Upper lobe of left lung (tissue), 6 donors: ENCODE data around the gene SFT2D3. TPM values are rescaled to one million over a fixed set of nuclear protein-coding genes. Genes with fewer than 3 reads are reported as not detected.

Experiments used
- ATAC-seq, 2 donors: fragments of 200-7000 bp; cut with Tn5 transposase; one replicate each; pipeline ENCODE4 v1.9.1; 2022; ENCODE audit warnings: mild to moderate bottlenecking in 2 of 2, moderate library complexity in 2 of 2; ENCODE audit not compliant: low FRiP score in 2 of 2
- DNase-seq, 2 donors: peaks; one replicate each; pipeline ENCODE4 v3.0.0-alpha.2; 2019 to 2020
- H3K27ac ChIP-seq, 4 donors: fragments of 200-600 bp; sonication (generic); one replicate each; pipeline ENCODE4 v1.5.1; 2016 to 2019
- H3K27me3 ChIP-seq, 4 donors: fragments of 200-600 bp; sonication (generic); one replicate each; pipeline ENCODE4 v1.5.1; 2017 to 2019
- H3K36me3 ChIP-seq, 4 donors: fragments of 200-600 bp; sonication (generic); one replicate each; pipeline ENCODE4 v1.5.1; 2016 to 2019
- H3K4me1 ChIP-seq, 4 donors: fragments of 200-600 bp; sonication (generic); one replicate each; pipeline ENCODE4 v1.5.1; 2018 to 2019
- H3K4me3 ChIP-seq, 4 donors: fragments of 200-600 bp; sonication (generic); one replicate each; pipeline ENCODE4 v1.5.1; 2017 to 2019; ENCODE audit warnings: mild to moderate bottlenecking in 2 of 4, moderate library complexity in 1 of 4
- H3K9me3 ChIP-seq, 4 donors: fragments of 200-600 bp; sonication (generic); one replicate each; pipeline ENCODE4 v1.5.1; 2018 to 2019
- EP300 ChIP-seq, 4 donors: sonication (generic); formaldehyde crosslinking; IDR thresholded peaks; one replicate each; pipeline ENCODE4 v1.5.1; 2017; ENCODE audit warnings: antibody characterized with exemption in 4 of 4, control low read depth in 2 of 4
- POLR2A ChIP-seq, 4 donors: fragments of 450-650 bp; IDR thresholded peaks; one replicate each; pipeline ENCODE4 v1.5.1; 2016 to 2017; ENCODE audit warnings: antibody characterized with exemption in 4 of 4, mild to moderate bottlenecking in 2 of 4
- POLR2AphosphoS5 ChIP-seq, 2 donors: sonication (generic); formaldehyde crosslinking; IDR thresholded peaks; one replicate each; pipeline ENCODE4 v1.5.1; 2017; ENCODE audit warnings: antibody characterized with exemption in 2 of 2
- WGBS, 2 donors: methylation state at CpG; one replicate each; pipeline ENCODE4 v1.1.5; 2017 to 2018; 5-methylcytosine and 5-hydroxymethylcytosine counted together
- total RNA-seq, 6 donors: library from RNA; depleted of rRNA in 4 of 6; stranded (reverse); fragments of >200 nt in 4 of 6; gene quantifications; one replicate each; pipeline versions ENCODE4 v1.1.0 to v1.2.1, GENCODE V29; 2016 to 2021
- TF ChIP-seq, protein P1 (sequence below), 6 experiments: fragments of 450-650 bp in 4 of 6; fragments of 200-600 bp in 2 of 6; sonication (generic) in 2 of 6; IDR thresholded peaks; one replicate each; pipeline ENCODE4 v1.5.1; 2016 to 2019; ENCODE audit warnings: antibody characterized with exemption in 6 of 6
- donor health status: DM: no; HTN: no; CAD: no; lungs with moderate emphysema.
- donor health status: DM: no; HTN: yes; CAD: no; lungs with severe emphysema.

The SFT2D3 gene
- total RNA-seq, 6 donors from 2014 or later, result 6.4 to 13.1 (median 9.1) TPM

DNA sequence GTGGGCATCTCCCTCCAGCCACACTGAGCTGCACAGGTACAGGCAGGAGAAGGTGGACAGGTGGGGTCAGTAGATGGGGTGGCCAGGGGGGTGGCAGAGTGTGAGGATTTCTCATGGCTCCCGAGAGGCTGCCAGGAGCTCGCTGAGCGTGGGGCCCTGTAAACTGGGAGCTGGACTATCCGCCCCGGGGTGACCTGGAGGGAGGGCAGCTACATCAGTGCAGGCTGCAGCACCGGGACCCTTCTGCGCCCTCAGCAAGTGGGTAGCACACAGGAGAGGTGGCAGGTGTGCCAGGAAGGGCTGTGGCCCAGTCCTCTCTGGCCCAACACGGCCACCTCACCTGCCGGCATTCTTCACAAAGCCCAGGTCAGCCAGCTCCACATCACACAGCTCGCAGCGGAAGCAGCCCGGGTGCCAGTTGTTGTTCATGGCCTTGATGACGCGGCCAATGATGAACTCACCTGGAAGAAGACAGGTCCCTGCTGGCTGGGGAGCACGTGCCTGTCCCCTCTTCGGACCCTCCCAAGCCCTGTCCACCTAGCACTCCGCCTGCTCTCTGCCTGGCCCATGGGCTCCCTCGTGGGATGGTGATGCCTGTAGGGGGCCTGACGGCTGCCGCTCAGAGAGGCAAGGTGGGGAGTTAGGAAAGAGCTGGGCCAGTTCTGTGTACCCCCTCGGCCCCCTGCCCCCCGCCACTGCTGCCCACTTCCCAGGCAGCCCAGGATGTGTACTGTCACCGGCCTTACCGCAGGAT, 47.0 kb upstream of the SFT2D3 start:
- no peaks in the 10 kb centered on the region for H3K9me3 ChIP-seq
- DNase-seq (peak in 1 of 2 donors; percentile 64), ATAC-seq (no peak)
- TF ChIP-seq POLR2A (IDR thresholded peaks at IDR 0.05) (no peak), EP300 (IDR thresholded peaks at IDR 0.05) (no peak), POLR2AphosphoS5 (IDR thresholded peaks at IDR 0.05) (no peak)
- TF ChIP-seq, protein P1, sequence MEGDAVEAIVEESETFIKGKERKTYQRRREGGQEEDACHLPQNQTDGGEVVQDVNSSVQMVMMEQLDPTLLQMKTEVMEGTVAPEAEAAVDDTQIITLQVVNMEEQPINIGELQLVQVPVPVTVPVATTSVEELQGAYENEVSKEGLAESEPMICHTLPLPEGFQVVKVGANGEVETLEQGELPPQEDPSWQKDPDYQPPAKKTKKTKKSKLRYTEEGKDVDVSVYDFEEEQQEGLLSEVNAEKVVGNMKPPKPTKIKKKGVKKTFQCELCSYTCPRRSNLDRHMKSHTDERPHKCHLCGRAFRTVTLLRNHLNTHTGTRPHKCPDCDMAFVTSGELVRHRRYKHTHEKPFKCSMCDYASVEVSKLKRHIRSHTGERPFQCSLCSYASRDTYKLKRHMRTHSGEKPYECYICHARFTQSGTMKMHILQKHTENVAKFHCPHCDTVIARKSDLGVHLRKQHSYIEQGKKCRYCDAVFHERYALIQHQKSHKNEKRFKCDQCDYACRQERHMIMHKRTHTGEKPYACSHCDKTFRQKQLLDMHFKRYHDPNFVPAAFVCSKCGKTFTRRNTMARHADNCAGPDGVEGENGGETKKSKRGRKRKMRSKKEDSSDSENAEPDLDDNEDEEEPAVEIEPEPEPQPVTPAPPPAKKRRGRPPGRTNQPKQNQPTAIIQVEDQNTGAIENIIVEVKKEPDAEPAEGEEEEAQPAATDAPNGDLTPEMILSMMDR (IDR thresholded peaks at IDR 0.05), result no peak
- 90 to 95% methylated on average over 12 to 19 of the region's 24 CpGs for WGBS, 2 donors
- H3K27me3 ChIP-seq, result no peaks in the 10 kb centered on the region
- H3K27ac ChIP-seq, result peak overlapping the region; percentile 25 to 96 (median 80)
- peaks cover 38 to 61% (median 55%) of the 10 kb centered on the region in 4 donors for H3K4me1 ChIP-seq
- H3K36me3 ChIP-seq, result peaks cover 0 to 69% (median 14%) of the 10 kb centered on the region in 4 donors
- H3K4me3 ChIP-seq, result no peak overlapping the region

- ATAC-seq (no peak), DNase-seq (peak in 1 of 2 donors; percentile 49)
- peak overlapping the region; percentile 25 to 96 (median 80) for H3K27ac ChIP-seq
- H3K4me3 ChIP-seq, result no peak overlapping the region
- H3K9me3 ChIP-seq, result no peaks in the 10 kb centered on the region
- H3K36me3 ChIP-seq, result peaks cover 0 to 69% (median 14%) of the 10 kb centered on the region in 4 donors
- H3K27me3 ChIP-seq, result no peaks in the 10 kb centered on the region
- 87 to 91% methylated on average over 7 to 8 of the region's 8 CpGs for WGBS, 2 donors
- TF ChIP-seq, protein P1 (IDR thresholded peaks at IDR 0.05), result no peak
- no peak for TF ChIP-seq EP300 (IDR thresholded peaks at IDR 0.05)
- no peak for TF ChIP-seq POLR2A (IDR thresholded peaks at IDR 0.05)
- TF ChIP-seq POLR2AphosphoS5 (IDR thresholded peaks at IDR 0.05), result no peak
- H3K4me1 ChIP-seq, result peaks cover 33 to 58% (median 53%) of the 10 kb centered on the region in 4 donors
Measured at GRCh38 chr2:127654838-127655175, 46.5 kb upstream of the SFT2D3 start.

GRCh38 chr2:127655209-127656073, 45.9 kb upstream of the SFT2D3 start:
- Histone ChIP-seq H3K36me3 (peaks cover 0 to 70% (median 14%) of the 10 kb centered on the region in 4 donors), H3K4me1 (peaks cover 36 to 57% (median 52%) of the 10 kb centered on the region in 4 donors), H3K27ac (peak overlapping the region; percentile 25 to 96 (median 80)), H3K4me3 (no peak overlapping the region), H3K27me3 (no peaks in the 10 kb centered on the region), H3K9me3 (no peaks in the 10 kb centered on the region)
- 71 to 80% methylated on average over 12 to 16 of the region's 16 CpGs for WGBS, 2 donors
- no peak for TF ChIP-seq POLR2AphosphoS5 (IDR thresholded peaks at IDR 0.05)
- ATAC-seq (no peak), DNase-seq (peak in 1 of 2 donors; percentile 43)

DNA sequence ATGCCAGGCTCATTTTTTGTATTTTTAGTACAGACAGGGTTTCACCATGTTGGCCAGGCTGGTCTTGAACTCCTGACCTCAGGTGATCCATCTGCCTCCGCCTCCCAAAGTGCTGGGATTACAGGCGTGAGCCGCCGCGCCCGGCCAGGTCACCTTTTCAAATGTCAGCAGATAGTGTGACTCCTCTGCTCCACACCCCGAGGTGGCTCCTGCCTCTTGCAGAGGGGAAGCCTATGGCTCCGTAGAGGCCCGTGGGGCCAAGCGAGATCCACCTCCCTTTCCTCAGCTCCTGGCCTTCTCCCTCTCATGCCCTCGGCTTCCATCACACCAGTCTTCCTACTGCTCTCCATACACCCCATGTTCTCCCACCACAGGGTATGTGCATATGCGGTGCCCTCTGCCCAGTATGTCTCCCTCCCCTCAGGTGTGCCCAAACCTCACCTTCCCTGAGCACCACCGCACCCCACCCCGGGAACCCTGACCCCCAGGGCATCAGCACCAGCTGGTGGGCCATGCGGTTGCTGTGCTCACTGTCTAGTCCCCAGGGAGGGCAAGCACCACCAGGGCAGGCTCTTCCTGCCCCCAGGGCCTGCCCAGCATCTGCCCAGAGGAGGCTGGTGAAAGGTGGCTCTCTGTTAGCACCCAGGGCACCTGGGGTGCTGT, 44.6 kb upstream of the SFT2D3 start:
- DNase-seq, result peak in 1 of 2 donors; percentile 71
- TF ChIP-seq, protein P1 (IDR thresholded peaks at IDR 0.05), result no peak
- TF ChIP-seq POLR2AphosphoS5 (IDR thresholded peaks at IDR 0.05) (no peak), EP300 (IDR thresholded peaks at IDR 0.05) (no peak)
- Histone ChIP-seq H3K36me3 (peaks cover 0 to 69% (median 14%) of the 10 kb centered on the region in 4 donors), H3K27ac (peak overlapping the region; percentile 84 to 96 (median 85)), H3K9me3 (no peaks in the 10 kb centered on the region), H3K4me3 (no peak overlapping the region), H3K27me3 (no peaks in the 10 kb centered on the region), H3K4me1 (peaks cover 48 to 63% (median 58%) of the 10 kb centered on the region in 4 donors)
- no peak for ATAC-seq
- WGBS, 2 donors, result 86 to 88% methylated on average over 8 to 15 of the region's 15 CpGs

GRCh38 chr2:127657232-127657595, 44.1 kb upstream of the SFT2D3 start:
- ATAC-seq (no peak), DNase-seq (peak in 1 of 2 donors; percentile 77)
- no peaks in the 10 kb centered on the region for H3K9me3 ChIP-seq
- H3K4me1 ChIP-seq, result peaks cover 52 to 65% (median 62%) of the 10 kb centered on the region in 4 donors
- no peaks in the 10 kb centered on the region for H3K27me3 ChIP-seq
- H3K4me3 ChIP-seq, result no peak overlapping the region
- no peak for TF ChIP-seq POLR2A (IDR thresholded peaks at IDR 0.05)
- no peak for TF ChIP-seq EP300 (IDR thresholded peaks at IDR 0.05)
- TF ChIP-seq, protein P1 (IDR thresholded peaks at IDR 0.05), result no peak
- TF ChIP-seq POLR2AphosphoS5 (IDR thresholded peaks at IDR 0.05), result no peak
- 87 to 89% methylated on average over 10 to 15 of the region's 17 CpGs for WGBS, 2 donors
- peak overlapping the region; percentile 84 to 96 (median 85) for H3K27ac ChIP-seq
- peaks cover 0 to 64% (median 14%) of the 10 kb centered on the region in 4 donors for H3K36me3 ChIP-seq
